ENCODE results near the gene HS6ST3. TPM values are rescaled to one million over a fixed set of nuclear protein-coding genes. Genes with fewer than 3 reads are reported as not detected.

HS6ST3 gene
- total and polyA plus RNA-seq, 2 experiments from 2014 or later = 2.2 to 2.7 TPM

DNA sequence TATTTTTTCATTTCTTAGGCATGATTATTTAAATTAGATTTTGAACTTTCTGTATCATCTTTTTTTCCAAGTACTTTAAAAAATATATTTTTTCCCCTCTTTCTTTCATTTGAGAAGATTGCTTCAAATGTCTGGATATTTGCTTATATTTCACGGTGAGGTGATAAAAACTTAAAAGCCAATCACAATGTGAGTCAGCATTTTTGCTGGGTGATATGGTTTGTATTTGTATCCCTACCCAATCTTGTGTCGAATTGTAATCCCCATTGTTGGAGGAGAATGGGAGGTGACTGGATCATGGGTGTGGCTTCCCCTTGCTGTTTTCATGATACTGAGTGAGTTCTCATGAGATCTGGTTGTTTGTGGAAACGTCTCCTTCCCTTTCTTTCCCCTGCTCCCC lies 583.9 kb downstream of the HS6ST3 start:
- Histone ChIP-seq H3K4me1 (ENCODE audit: insufficient read depth) (no peaks in the 10 kb centered on the region), H3K79me2 (no peaks in the 10 kb centered on the region), H2AFZ (no peak overlapping the region), H3K27ac (no peak overlapping the region), H3K27me3 (no peaks in the 10 kb centered on the region), H3K4me2 (no peak overlapping the region), H3K9me3 (ENCODE audit: low read depth) (no peaks in the 10 kb centered on the region), H4K20me1 (ENCODE audit: insufficient read depth, poor library complexity, severe bottlenecking) (no peaks in the 10 kb centered on the region), H3K9me2 (replicated peaks; ENCODE audit: insufficient read depth) (no peaks in the 10 kb centered on the region), H3K36me3 (replicated peaks; ENCODE audit: insufficient read depth, low read depth) (no peaks in the 10 kb centered on the region), H3K4me3 (no peak overlapping the region)
- no peak for TF ChIP-seq CTCF (IDR thresholded peaks at IDR 0.05; ENCODE audit: poor library complexity)
- no peak for TF ChIP-seq EZH2 (IDR thresholded peaks at IDR 0.05; ENCODE audit: borderline replicate concordance)
- TF ChIP-seq EZH2phosphoT487 (IDR thresholded peaks at IDR 0.05; ENCODE audit: low read depth, severe bottlenecking, unreplicated experiment) = no peak
- DNase-seq (ENCODE audit: low spot score) = no peak
- 80% methylated on average over 3 of the region's 3 CpGs for WGBS (ENCODE audit: low lambda C conversion rate, missing lambda C conversion rate)

GRCh38 chr13:96677029-96677428 lies 587.1 kb downstream of the HS6ST3 start:
- Histone ChIP-seq H3K4me2 (no peak overlapping the region), H3K9me3 (ENCODE audit: low read depth) (no peaks in the 10 kb centered on the region), H3K9me2 (replicated peaks; ENCODE audit: insufficient read depth) (no peaks in the 10 kb centered on the region), H3K4me1 (ENCODE audit: insufficient read depth) (no peaks in the 10 kb centered on the region), H3K79me2 (no peaks in the 10 kb centered on the region), H3K27ac (no peak overlapping the region), H4K20me1 (ENCODE audit: insufficient read depth, poor library complexity, severe bottlenecking) (no peaks in the 10 kb centered on the region), H3K36me3 (replicated peaks; ENCODE audit: insufficient read depth, low read depth) (no peaks in the 10 kb centered on the region), H3K4me3 (no peak overlapping the region), H2AFZ (no peak overlapping the region), H3K27me3 (no peaks in the 10 kb centered on the region)
- TF ChIP-seq EZH2 (IDR thresholded peaks at IDR 0.05; ENCODE audit: borderline replicate concordance) (no peak), CTCF (IDR thresholded peaks at IDR 0.05; ENCODE audit: poor library complexity) (no peak), EZH2phosphoT487 (IDR thresholded peaks at IDR 0.05; ENCODE audit: low read depth, severe bottlenecking, unreplicated experiment) (no peak)
- DNase-seq (ENCODE audit: low spot score) = no peak

DNA sequence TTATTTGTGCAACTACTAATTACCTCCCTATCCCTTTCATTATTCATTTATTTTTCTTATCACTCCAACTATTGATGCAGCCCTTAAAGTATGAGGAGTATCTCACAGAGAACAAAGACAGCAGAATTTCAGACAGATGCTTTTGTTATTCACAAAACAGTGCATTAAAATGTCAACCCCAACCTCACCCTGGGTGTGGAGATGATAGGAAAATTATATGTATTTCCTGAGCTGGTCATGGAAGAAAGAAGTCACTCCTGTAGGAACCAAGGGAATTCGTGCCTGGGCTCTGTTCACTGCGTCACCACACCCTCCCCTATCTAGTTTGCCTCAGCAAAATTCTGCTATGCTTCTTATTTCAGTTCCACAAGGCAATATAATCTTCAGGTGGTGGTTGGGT lies 588.9 kb downstream of the HS6ST3 start:
- Histone ChIP-seq H2AFZ (no peak overlapping the region), H3K4me2 (no peak overlapping the region), H3K27ac (no peak overlapping the region), H3K27me3 (no peaks in the 10 kb centered on the region), H3K4me1 (ENCODE audit: insufficient read depth) (no peaks in the 10 kb centered on the region), H3K36me3 (replicated peaks; ENCODE audit: insufficient read depth, low read depth) (no peaks in the 10 kb centered on the region), H3K9me2 (replicated peaks; ENCODE audit: insufficient read depth) (no peaks in the 10 kb centered on the region), H3K79me2 (no peaks in the 10 kb centered on the region), H3K4me3 (no peak overlapping the region), H3K9me3 (ENCODE audit: low read depth) (no peaks in the 10 kb centered on the region), H4K20me1 (ENCODE audit: insufficient read depth, poor library complexity, severe bottlenecking) (no peaks in the 10 kb centered on the region)
- WGBS (ENCODE audit: low lambda C conversion rate, missing lambda C conversion rate) = 81% methylated on average over 2 of the region's 2 CpGs
- no peak for TF ChIP-seq EZH2 (IDR thresholded peaks at IDR 0.05; ENCODE audit: borderline replicate concordance)
- TF ChIP-seq CTCF (IDR thresholded peaks at IDR 0.05; ENCODE audit: poor library complexity) = no peak
- no peak for TF ChIP-seq EZH2phosphoT487 (IDR thresholded peaks at IDR 0.05; ENCODE audit: low read depth, severe bottlenecking, unreplicated experiment)
- no peak for DNase-seq (ENCODE audit: low spot score)

DNA sequence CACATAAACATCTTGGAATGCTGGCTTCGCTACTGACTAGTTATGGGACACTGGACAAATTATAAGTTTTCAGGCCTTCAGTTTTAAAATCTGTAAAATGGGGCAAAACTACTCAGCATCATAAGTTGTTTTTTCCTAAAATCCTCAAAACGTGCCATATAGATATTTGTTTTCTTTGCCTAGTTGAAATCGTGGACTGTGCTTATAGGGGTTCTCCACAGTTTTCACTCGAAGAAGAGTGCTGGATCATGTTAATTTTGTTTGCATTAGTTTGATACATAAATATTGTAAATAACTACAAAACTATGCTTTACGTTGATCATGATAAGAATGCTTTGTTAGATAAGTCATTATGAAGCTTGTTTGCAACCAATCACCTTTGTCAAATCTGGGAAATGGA lies 591.0 kb downstream of the HS6ST3 start:
- no peak for TF ChIP-seq CTCF (IDR thresholded peaks at IDR 0.05; ENCODE audit: poor library complexity)
- TF ChIP-seq EZH2 (IDR thresholded peaks at IDR 0.05; ENCODE audit: borderline replicate concordance) = no peak
- TF ChIP-seq EZH2phosphoT487 (IDR thresholded peaks at IDR 0.05; ENCODE audit: low read depth, severe bottlenecking, unreplicated experiment) = no peak

More for the DNA sequence above, 591.0 kb downstream of the HS6ST3 start:
- Histone ChIP-seq H3K79me2 (no peaks in the 10 kb centered on the region), H3K4me2 (no peak overlapping the region), H3K27me3 (no peaks in the 10 kb centered on the region), H3K9me2 (replicated peaks; ENCODE audit: insufficient read depth) (no peaks in the 10 kb centered on the region), H3K4me1 (ENCODE audit: insufficient read depth) (no peaks in the 10 kb centered on the region), H3K9me3 (ENCODE audit: low read depth) (no peaks in the 10 kb centered on the region), H3K27ac (no peak overlapping the region), H3K4me3 (no peak overlapping the region), H4K20me1 (ENCODE audit: insufficient read depth, poor library complexity, severe bottlenecking) (no peaks in the 10 kb centered on the region), H2AFZ (no peak overlapping the region), H3K36me3 (replicated peaks; ENCODE audit: insufficient read depth, low read depth) (no peaks in the 10 kb centered on the region)
- DNase-seq (ENCODE audit: low spot score) = no peak
- 91% methylated on average over 5 of the region's 5 CpGs for WGBS (ENCODE audit: low lambda C conversion rate, missing lambda C conversion rate)

Measured in hepatocyte (in vitro differentiated cells).